ENCODE data around the gene SH2B2. TPM values are rescaled to one million over a fixed set of nuclear protein-coding genes. Genes with fewer than 3 reads are reported as not detected.

SH2B2 gene
- total RNA-seq, 3 donors from 2014 or later: 1.6 to 6.6 (median 4.0) TPM

- no peaks in the 10 kb centered on the region for H3K36me3 ChIP-seq
These were observed 18.0 kb downstream of the SH2B2 start for GRCh38 chr7:102304668-102305067.

DNA sequence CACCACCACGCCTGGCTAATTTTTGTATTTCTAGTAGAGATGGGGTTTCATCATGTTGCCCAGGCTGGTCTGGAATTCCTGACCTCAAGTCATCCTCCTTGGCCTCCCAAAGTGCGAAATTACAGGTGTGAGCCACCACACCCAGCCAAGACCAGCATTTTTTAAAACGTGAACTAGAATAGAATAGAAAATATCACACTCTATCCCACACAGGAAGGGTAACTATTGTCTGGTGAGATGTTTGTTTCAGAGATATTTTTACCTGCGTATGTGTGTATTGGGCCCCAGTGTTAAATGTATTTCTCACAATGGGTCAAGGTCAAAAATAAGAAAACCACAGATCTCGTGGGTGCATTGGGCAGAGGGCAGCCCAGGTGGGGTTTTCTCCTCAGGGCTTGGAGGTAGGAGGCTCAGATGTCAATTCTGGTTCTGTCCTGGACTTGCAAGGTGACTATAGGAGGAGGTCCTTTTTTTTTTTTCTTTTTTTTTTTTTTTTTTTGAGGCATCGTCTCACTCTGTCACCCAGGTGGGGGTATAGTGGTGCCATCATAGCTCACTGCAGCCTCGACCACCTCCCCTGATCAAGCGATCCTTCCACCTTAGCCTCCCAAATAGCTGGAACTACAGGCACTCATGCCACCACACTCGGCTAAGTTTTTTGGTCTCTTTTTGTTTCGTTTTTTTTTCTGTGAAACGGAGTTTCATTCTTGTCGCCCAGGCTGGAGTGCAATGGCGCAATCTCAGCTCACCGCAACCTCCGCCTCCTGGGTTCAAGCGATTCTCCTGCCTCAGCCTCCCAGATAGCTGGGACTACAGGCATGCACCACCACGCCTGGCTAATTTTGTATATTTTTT is 19.0 kb downstream of the SH2B2 start:
- Histone ChIP-seq H3K27ac (no peak overlapping the region), H3K4me3 (no peak overlapping the region), H3K9me3 (no peaks in the 10 kb centered on the region), H3K4me1 (peaks cover 0 to 3% of the 10 kb centered on the region in 2 donors), H3K27me3 (no peaks in the 10 kb centered on the region), H3K36me3 (no peaks in the 10 kb centered on the region)
- TF ChIP-seq POLR2A (IDR thresholded peaks at IDR 0.05): no peak
- intact Hi-C loops (cut with DNase I; ENCODE audit: low total_unique reads): no loop called here
- no peak for DNase-seq (ENCODE audit: low spot score in 2 of 2)

More at GRCh38 chr7:102304668-102305067, 18.0 kb downstream of the SH2B2 start:
- intact Hi-C loops (cut with DNase I; ENCODE audit: low total_unique reads): no loop called here
- DNase-seq (ENCODE audit: low spot score in 2 of 2): no peak
- Histone ChIP-seq H3K4me1 (peaks cover 0 to 3% of the 10 kb centered on the region in 2 donors), H3K9me3 (no peaks in the 10 kb centered on the region), H3K4me3 (no peak overlapping the region), H3K27ac (peak overlapping the region in 1 of 2 donors; percentile 12), H3K27me3 (no peaks in the 10 kb centered on the region)
- TF ChIP-seq POLR2A (IDR thresholded peaks at IDR 0.05) (no peak), CTCF (IDR thresholded peaks at IDR 0.05) (no peak), POLR2AphosphoS5 (IDR thresholded peaks at IDR 0.05) (no peak)

- DNase-seq (ENCODE audit: low spot score in 2 of 2): peak in 1 of 2 donors; percentile 43
- peaks cover 0 to 3% of the 10 kb centered on the region in 2 donors for H3K4me1 ChIP-seq
- TF ChIP-seq POLR2A (IDR thresholded peaks at IDR 0.05) (no peak), POLR2AphosphoS5 (IDR thresholded peaks at IDR 0.05) (no peak), CTCF (IDR thresholded peaks at IDR 0.05) (no peak)
- no peaks in the 10 kb centered on the region for H3K27me3 ChIP-seq
- H3K27ac ChIP-seq: no peak overlapping the region
- H3K9me3 ChIP-seq: no peaks in the 10 kb centered on the region
- intact Hi-C loops (cut with DNase I; ENCODE audit: low total_unique reads): no loop called here
- no peaks in the 10 kb centered on the region for H3K36me3 ChIP-seq
- H3K4me3 ChIP-seq: peak overlapping the region in 1 of 3 donors; percentile 51
These were observed 20.4 kb downstream of the SH2B2 start for GRCh38 chr7:102306916-102307677.

DNA sequence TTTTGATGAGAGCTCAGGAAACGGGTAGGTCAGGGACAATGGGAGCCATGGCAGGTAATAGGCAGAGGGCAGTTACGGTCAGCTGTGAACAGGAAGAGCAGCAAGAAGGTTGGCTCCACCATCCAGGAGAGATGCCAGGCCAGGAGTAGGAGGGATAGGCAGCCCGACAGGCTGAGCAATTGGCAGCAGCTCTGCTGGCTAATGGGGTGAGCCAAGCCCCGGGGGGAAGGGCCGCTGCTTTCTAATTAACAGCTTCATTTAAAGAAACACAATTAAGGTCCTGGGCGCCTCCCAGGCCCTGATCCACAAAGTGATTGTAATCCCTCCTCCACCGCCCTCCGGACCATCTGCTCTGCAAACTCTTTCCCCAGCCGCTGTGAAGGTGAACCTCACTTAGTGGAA is 23.7 kb downstream of the SH2B2 start:
- H3K36me3 ChIP-seq: no peaks in the 10 kb centered on the region
- no peaks in the 10 kb centered on the region for H3K27me3 ChIP-seq
- TF ChIP-seq CTCF (IDR thresholded peaks at IDR 0.05) (no peak), POLR2A (IDR thresholded peaks at IDR 0.05) (no peak), POLR2AphosphoS5 (IDR thresholded peaks at IDR 0.05) (no peak)
- no peaks in the 10 kb centered on the region for H3K9me3 ChIP-seq
- no peak overlapping the region for H3K4me3 ChIP-seq
- intact Hi-C loops (cut with DNase I; ENCODE audit: low total_unique reads): no loop called here
- DNase-seq (ENCODE audit: low spot score in 2 of 2): no peak
- H3K27ac ChIP-seq: no peak overlapping the region
- H3K4me1 ChIP-seq: peaks cover 0 to 3% of the 10 kb centered on the region in 2 donors

DNA sequence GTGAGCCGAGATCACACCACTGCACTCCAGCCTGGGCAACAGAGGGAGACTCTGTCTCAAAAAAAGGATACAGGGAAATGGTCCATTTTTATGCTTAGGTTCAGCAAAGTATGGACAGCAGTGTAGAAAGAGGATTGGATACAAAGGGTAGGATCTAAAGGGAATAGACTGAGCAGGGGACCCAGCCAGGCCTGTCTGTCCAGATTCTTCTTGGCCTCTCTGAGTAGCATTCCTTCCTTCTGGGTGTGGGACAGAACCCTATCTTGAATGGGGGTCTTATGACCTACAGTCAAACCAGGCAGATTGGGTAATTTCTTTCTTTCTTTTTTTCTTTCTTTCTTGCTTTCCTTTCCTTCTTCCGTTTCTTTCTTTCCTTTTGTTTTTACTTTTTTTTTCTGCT is 25.6 kb downstream of the SH2B2 start:
- TF ChIP-seq POLR2A (IDR thresholded peaks at IDR 0.05) (no peak), POLR2AphosphoS5 (IDR thresholded peaks at IDR 0.05) (no peak), CTCF (IDR thresholded peaks at IDR 0.05) (no peak)
- Histone ChIP-seq H3K36me3 (no peaks in the 10 kb centered on the region), H3K4me1 (no peaks in the 10 kb centered on the region), H3K27ac (no peak overlapping the region), H3K4me3 (no peak overlapping the region), H3K9me3 (no peaks in the 10 kb centered on the region), H3K27me3 (no peaks in the 10 kb centered on the region)
- intact Hi-C loops (cut with DNase I; ENCODE audit: low total_unique reads): no loop called here
- no peak for DNase-seq (ENCODE audit: low spot score in 2 of 2)
